ENCODE measurements around the gene RSF1.

Gene RSF1

GRCh38 chr11:77750394-77751156 is 69.9 kb downstream of the RSF1 start:
- no peaks in the 10 kb centered on the region for H3K27me3 Mint-ChIP-seq (ENCODE audit: low read depth)
- H3K9me3 Mint-ChIP-seq = no peaks in the 10 kb centered on the region
- no peak overlapping the region for H3K4me3 Mint-ChIP-seq
- H3K27ac Mint-ChIP-seq = no peak overlapping the region
- no peaks in the 10 kb centered on the region for H3K4me1 Mint-ChIP-seq (ENCODE audit: low read depth)
- peaks cover 7% of the 10 kb centered on the region for H3K36me3 Mint-ChIP-seq (ENCODE audit: low read depth)

GRCh38 chr11:77749232-77749631 is 71.3 kb downstream of the RSF1 start:
- Mint-ChIP-seq H3K4me3 (no peak overlapping the region), H3K27ac (no peak overlapping the region), H3K9me3 (no peaks in the 10 kb centered on the region), H3K27me3 (ENCODE audit: low read depth) (no peaks in the 10 kb centered on the region), H3K4me1 (ENCODE audit: low read depth) (no peaks in the 10 kb centered on the region), H3K36me3 (ENCODE audit: low read depth) (peaks cover 5% of the 10 kb centered on the region)

DNA sequence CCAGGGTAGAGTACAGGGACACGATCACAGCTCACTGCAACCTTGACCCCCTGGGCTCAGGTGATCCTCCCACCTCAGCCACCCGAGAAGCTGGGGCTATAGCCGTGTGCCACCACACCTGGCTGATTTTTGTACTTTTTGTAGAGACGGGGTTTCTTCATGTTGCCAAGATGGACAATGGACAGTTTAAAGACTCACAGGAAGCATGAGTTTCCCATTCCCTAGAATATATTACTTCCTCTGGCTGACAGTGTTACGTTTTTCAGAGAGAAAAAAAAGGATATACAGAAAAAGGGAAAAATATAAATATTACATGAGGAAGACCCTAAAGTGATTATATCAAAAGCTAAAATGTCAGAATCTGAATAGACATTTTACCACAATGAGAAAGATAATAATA is 72.3 kb downstream of the RSF1 start:
- Mint-ChIP-seq H3K4me1 (ENCODE audit: low read depth) (no peaks in the 10 kb centered on the region), H3K4me3 (no peak overlapping the region), H3K9me3 (no peaks in the 10 kb centered on the region), H3K27me3 (ENCODE audit: low read depth) (no peaks in the 10 kb centered on the region), H3K36me3 (ENCODE audit: low read depth) (peaks cover 5% of the 10 kb centered on the region), H3K27ac (no peak overlapping the region)

- Mint-ChIP-seq H3K36me3 (ENCODE audit: low read depth) (peaks cover 10% of the 10 kb centered on the region), H3K27ac (no peak overlapping the region), H3K9me3 (no peaks in the 10 kb centered on the region), H3K27me3 (ENCODE audit: low read depth) (no peaks in the 10 kb centered on the region), H3K4me1 (ENCODE audit: low read depth) (no peaks in the 10 kb centered on the region), H3K4me3 (no peak overlapping the region)
Measured at GRCh38 chr11:77747381-77747969, 73.0 kb downstream of the RSF1 start.

DNA sequence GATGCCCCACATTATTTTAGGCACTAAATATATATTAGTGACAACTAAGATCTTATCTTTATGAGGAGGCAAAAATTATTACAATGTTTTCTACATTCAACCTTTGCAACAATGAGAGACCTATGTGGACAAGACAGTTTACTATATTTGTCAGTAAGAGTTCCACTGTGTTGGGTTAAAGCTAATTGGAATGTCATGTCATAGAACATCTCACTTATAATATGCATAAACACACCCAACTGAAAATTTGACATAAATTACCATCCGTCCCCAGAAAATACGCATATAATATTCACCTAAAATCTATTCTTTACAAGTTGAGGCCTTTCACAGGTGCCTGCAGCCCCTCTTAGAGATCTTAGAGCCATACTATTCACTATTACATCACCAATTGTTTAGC is 84.0 kb downstream of the RSF1 start:
- Mint-ChIP-seq H3K27me3 (ENCODE audit: low read depth) (no peaks in the 10 kb centered on the region), H3K27ac (no peak overlapping the region), H3K9me3 (peaks cover 6% of the 10 kb centered on the region), H3K36me3 (ENCODE audit: low read depth) (peaks cover 36% of the 10 kb centered on the region), H3K4me3 (no peak overlapping the region), H3K4me1 (ENCODE audit: low read depth) (no peaks in the 10 kb centered on the region)

DNA sequence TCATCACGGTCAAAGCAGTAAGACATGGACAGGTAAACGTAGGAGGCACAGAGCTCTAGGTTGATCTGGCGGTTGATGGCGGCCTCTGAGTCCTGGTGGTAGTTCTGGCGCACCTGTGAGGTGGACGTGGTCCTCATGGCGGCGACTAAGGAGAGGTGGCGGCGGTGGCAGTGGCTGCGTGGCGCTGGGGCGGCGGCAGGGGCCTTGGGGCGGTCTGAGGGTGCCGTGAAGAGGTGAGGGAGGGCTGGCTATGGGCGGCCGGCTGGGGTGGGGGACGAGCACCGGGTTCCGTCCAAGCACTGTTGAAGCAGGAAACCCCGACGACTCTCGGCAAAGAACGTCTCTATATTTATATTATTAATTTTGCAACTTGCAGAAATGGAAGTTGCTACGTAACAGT is 85.6 kb downstream of the RSF1 start:
- Mint-ChIP-seq H3K27me3 (ENCODE audit: low read depth) (no peaks in the 10 kb centered on the region), H3K27ac (no peak overlapping the region), H3K4me3 (no peak overlapping the region), H3K9me3 (peaks cover 18% of the 10 kb centered on the region), H3K4me1 (ENCODE audit: low read depth) (no peaks in the 10 kb centered on the region), H3K36me3 (ENCODE audit: low read depth) (peaks cover 42% of the 10 kb centered on the region)

GRCh38 chr11:77732143-77732542 is 88.4 kb downstream of the RSF1 start:
- no peak overlapping the region for H3K4me3 Mint-ChIP-seq
- H3K36me3 Mint-ChIP-seq (ENCODE audit: low read depth) = peaks cover 37% of the 10 kb centered on the region
- no peak overlapping the region for H3K27ac Mint-ChIP-seq
- peaks cover 18% of the 10 kb centered on the region for H3K9me3 Mint-ChIP-seq
- H3K27me3 Mint-ChIP-seq (ENCODE audit: low read depth) = no peaks in the 10 kb centered on the region
- H3K4me1 Mint-ChIP-seq (ENCODE audit: low read depth) = no peaks in the 10 kb centered on the region

DNA sequence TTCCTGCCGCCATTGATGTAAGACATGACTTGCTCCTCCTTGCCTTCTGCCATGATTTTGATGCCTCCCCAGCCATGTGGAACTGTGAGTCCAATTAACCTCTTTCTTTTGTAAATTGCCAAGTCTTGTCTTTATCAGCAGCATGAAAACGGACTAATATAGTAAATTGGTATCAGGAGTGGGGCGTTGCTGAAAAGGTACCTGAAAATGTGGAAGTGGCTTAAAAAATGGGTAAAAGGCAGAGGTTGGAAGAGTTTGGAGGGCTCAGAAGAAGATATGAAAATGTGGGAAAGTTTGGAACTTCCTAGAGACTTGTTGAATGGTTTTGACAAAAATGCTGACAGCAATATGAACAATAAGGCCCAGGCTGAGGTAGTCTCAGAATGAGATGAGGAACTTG is 89.7 kb downstream of the RSF1 start:
- no peaks in the 10 kb centered on the region for H3K27me3 Mint-ChIP-seq (ENCODE audit: low read depth)
- peaks cover 4% of the 10 kb centered on the region for H3K4me1 Mint-ChIP-seq (ENCODE audit: low read depth)
- H3K27ac Mint-ChIP-seq = no peak overlapping the region
- H3K36me3 Mint-ChIP-seq (ENCODE audit: low read depth) = peaks cover 29% of the 10 kb centered on the region
- H3K4me3 Mint-ChIP-seq = no peak overlapping the region
- H3K9me3 Mint-ChIP-seq = peaks cover 18% of the 10 kb centered on the region

DNA sequence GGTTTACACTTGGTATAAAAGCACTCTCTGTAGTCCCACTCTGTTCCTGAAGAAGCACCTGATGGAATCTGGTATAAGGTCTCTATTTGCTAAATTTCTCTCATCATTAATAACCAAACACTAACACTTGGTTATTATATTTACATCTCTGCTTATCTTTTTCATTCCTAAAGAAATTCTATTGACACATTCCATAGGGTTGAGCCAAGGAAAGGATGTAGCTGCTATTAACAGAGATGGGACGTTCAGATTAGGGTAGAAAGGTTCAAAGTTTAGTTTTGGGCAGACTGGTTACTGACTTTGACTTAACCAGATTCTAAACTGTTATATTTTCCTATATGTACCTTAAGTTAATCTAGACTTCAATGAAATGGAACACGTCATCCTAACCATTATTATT is 91.5 kb downstream of the RSF1 start:
- Mint-ChIP-seq H3K4me1 (ENCODE audit: low read depth) (peaks cover 4% of the 10 kb centered on the region), H3K9me3 (peaks cover 18% of the 10 kb centered on the region), H3K27ac (no peak overlapping the region), H3K36me3 (ENCODE audit: low read depth) (peaks cover 24% of the 10 kb centered on the region), H3K4me3 (no peak overlapping the region), H3K27me3 (ENCODE audit: low read depth) (no peaks in the 10 kb centered on the region)

DNA sequence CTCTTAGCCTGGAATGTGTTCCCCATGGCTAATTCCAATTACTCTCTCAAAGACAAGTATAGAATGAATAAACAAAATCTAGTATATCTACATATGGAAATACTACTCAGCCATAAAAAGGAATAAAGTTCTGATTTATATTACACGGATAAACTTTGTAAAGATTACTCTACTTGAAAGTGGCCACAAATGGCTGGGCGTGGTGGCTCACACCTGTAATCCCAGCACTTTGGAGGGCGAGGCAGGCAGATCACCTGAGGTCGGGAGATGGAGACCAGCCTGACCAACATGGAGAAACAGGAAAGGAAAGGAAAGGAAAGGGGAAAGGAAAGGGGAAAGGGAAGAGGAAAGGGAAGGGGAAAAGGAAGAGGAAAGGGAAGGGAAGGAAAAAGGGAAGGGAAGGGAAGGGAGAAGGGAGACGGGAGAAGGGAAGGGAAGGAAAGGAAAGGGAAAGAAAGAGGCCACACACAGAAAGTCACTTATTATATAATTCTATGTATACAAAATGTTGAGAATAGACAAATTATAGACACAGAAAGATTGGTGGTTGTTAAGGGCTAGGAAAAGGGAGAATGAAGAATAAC is 92.2 kb downstream of the RSF1 start:
- H3K9me3 Mint-ChIP-seq = peaks cover 18% of the 10 kb centered on the region
- H3K27me3 Mint-ChIP-seq (ENCODE audit: low read depth) = no peaks in the 10 kb centered on the region
- peaks cover 27% of the 10 kb centered on the region for H3K36me3 Mint-ChIP-seq (ENCODE audit: low read depth)
- peaks cover 4% of the 10 kb centered on the region for H3K4me1 Mint-ChIP-seq (ENCODE audit: low read depth)
- no peak overlapping the region for H3K4me3 Mint-ChIP-seq
- H3K27ac Mint-ChIP-seq = no peak overlapping the region

GRCh38 chr11:77726524-77726923 is 94.0 kb downstream of the RSF1 start:
- Mint-ChIP-seq H3K4me3 (no peak overlapping the region), H3K9me3 (peaks cover 12% of the 10 kb centered on the region), H3K36me3 (ENCODE audit: low read depth) (peaks cover 21% of the 10 kb centered on the region), H3K27ac (no peak overlapping the region), H3K4me1 (ENCODE audit: low read depth) (peaks cover 4% of the 10 kb centered on the region), H3K27me3 (ENCODE audit: low read depth) (no peaks in the 10 kb centered on the region)

- Mint-ChIP-seq H3K4me3 (no peak overlapping the region), H3K36me3 (ENCODE audit: low read depth) (peaks cover 17% of the 10 kb centered on the region), H3K9me3 (peaks cover 3% of the 10 kb centered on the region), H3K4me1 (ENCODE audit: low read depth) (peaks cover 4% of the 10 kb centered on the region), H3K27me3 (ENCODE audit: low read depth) (no peaks in the 10 kb centered on the region), H3K27ac (no peak overlapping the region)
Measured at GRCh38 chr11:77725433-77725832, 95.1 kb downstream of the RSF1 start.

DNA sequence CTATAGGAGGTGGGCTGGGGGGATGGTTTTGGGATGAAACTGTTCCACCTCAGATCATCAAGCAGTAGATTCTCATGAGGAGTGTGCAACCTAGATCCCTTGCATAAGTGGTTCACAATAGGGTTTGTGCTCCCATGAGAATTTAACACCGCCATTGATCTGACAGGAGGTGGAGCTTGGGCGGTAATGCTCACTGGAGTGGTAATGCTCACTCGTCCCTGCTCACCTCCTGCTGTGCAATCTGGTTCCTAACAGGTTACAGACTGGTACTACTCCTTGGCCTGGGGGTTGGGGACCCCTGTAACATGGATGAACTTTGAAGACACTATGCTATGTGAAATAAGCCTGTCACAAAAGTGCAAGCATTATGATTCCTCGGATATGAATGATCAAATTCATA is 95.9 kb downstream of the RSF1 start:
- no peaks in the 10 kb centered on the region for H3K27me3 Mint-ChIP-seq (ENCODE audit: low read depth)
- H3K4me3 Mint-ChIP-seq = no peak overlapping the region
- peaks cover 14% of the 10 kb centered on the region for H3K36me3 Mint-ChIP-seq (ENCODE audit: low read depth)
- no peak overlapping the region for H3K27ac Mint-ChIP-seq
- H3K4me1 Mint-ChIP-seq (ENCODE audit: low read depth) = peaks cover 4% of the 10 kb centered on the region
- H3K9me3 Mint-ChIP-seq = no peaks in the 10 kb centered on the region

DNA sequence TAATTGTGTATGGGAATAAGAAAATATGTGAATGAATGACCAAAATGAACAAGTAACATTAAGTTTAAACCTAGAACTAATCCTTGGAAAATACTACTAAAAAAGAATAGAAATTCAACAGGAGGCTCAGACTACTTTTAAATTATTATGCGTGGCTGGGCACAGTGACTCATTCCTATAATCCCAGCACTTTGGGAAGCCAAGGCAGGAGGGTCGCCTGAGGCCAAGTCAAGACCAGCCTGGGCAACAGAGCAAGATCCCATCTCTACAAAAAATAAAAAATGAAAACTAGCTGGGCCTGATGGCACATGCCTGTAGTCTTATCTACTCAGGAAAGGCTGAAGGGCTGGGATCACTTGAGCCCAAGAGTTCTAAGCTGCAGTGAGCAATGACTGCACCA is 97.5 kb downstream of the RSF1 start:
- H3K4me3 Mint-ChIP-seq = no peak overlapping the region
- H3K27me3 Mint-ChIP-seq (ENCODE audit: low read depth) = no peaks in the 10 kb centered on the region
- peaks cover 4% of the 10 kb centered on the region for H3K4me1 Mint-ChIP-seq (ENCODE audit: low read depth)
- H3K9me3 Mint-ChIP-seq = no peaks in the 10 kb centered on the region
- peaks cover 19% of the 10 kb centered on the region for H3K36me3 Mint-ChIP-seq (ENCODE audit: low read depth)
- H3K27ac Mint-ChIP-seq = no peak overlapping the region

GRCh38 chr11:77710358-77710757 is 110.2 kb downstream of the RSF1 start:
- peaks cover 13% of the 10 kb centered on the region for H3K36me3 Mint-ChIP-seq (ENCODE audit: low read depth)
- H3K4me3 Mint-ChIP-seq = no peak overlapping the region

More at GRCh38 chr11:77710358-77710757, 110.2 kb downstream of the RSF1 start:
- no peaks in the 10 kb centered on the region for H3K27me3 Mint-ChIP-seq (ENCODE audit: low read depth)
- no peak overlapping the region for H3K27ac Mint-ChIP-seq
- peaks cover 4% of the 10 kb centered on the region for H3K4me1 Mint-ChIP-seq (ENCODE audit: low read depth)
- H3K9me3 Mint-ChIP-seq = no peaks in the 10 kb centered on the region
